Activated CD8-positive, alpha-beta memory T cell treated with anti-CD3 and anti-CD28 coated beads, Interleukin-2, amount 50 U/mL, for 48 hours (primary cell): Measurements from ENCODE around the gene LAMTOR2.
"Not testable (repeated sequence)": the region's sequence is repeated elsewhere in the genome, so short reads cannot be mapped to it uniquely, and the experiment has no call there.

Experiments used
- DNase-seq: peaks from one replicate; pipeline ENCODE4 v3.0.0-alpha.2; 2020

The LAMTOR2 gene

GRCh38 chr1:156054500-156055280, at the start of gene LAMTOR2:
Gene LAMTOR2 (plus strand): TSS chr1:156054782. CDS start chr1:156054890, 108 bp downstream.
- DNase-seq: peak; percentile 97

DNA sequence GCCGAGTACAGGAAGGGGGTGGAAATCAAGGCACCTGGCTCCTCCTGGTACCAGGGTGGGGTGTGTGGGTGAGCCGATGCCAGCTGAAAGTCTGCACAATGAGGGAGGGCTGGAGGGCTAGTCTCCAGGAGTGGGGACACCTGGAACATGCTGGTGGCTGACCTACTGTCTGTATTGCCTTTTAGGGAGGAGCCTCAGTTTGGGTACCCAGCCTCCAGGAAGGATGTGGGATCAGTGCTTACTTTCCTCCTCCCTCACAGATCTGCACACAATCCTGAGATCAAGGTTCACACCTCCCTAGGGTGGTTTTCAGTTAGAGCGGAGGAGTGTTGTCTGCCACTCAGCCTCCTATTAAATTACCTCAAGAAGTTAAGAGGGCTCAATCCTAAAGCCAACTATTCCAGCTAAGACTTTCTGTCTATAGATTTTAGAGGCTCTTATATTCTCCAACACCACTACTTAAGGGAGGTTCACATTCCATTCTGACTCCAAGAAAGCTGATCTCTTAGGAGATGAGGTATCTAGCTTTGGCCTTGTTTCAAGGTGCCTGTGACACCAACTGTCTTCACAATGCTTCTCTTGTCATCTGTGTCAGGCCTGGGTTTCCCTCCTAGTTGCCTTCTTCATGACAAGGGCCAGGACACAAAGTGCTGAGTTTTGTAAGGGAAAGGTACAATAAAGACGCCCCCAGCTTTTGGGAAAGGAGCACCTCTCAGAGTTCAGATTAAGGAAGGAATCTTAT, 49.6 kb upstream of the LAMTOR2 start:
- DNase-seq: no peak

GRCh38 chr1:156006666-156007376, 47.8 kb upstream of the LAMTOR2 start:
- no peak for DNase-seq

- no peak for DNase-seq
Measured at GRCh38 chr1:156009404-156009803, 45.2 kb upstream of the LAMTOR2 start.

- DNase-seq: no peak
Measured at GRCh38 chr1:156012051-156012817, 42.3 kb upstream of the LAMTOR2 start.

DNA sequence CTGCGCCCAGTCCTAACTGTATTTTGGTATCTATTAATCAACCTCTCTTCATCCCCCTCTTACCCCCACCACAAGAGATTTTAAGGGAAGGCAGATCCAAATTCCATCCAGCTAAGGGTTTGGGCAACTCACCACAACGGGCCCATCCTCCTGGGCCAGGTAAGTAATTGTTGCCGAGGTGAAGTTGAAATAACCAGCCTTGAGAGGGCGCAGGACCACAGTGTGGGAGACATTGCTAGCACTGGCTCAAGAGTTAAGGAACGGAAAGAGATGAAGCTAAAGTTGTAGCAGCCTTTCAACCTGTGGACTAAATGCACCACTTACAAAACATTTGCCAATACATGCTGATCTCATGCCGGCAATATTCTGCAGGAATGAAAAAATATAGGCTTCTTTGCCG, 39.8 kb upstream of the LAMTOR2 start:
- no peak for DNase-seq

DNA sequence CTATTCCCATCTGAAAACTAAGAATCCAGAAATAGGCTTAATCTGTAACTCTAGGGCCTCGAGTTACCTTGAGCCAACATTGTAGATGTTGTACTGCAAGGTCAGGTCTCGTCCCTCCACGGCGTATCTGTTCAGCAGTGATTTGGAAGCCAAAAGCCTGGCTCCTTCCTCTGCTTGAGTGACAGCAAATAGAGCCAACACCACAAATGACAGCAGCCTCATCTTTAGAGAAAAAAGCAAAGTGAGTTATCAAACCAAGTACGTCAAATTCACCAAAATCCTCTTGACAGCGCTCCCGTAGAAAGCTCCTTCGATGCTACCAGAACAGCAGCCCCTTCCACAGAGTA, 34.7 kb upstream of the LAMTOR2 start:
- DNase-seq: no peak

GRCh38 chr1:156020293-156021092, 34.1 kb upstream of the LAMTOR2 start, which contains the start of gene SSR2:
Gene SSR2 (minus strand): TSS chr1:156020951. CDS start chr1:156020167, 784 bp downstream.
- DNase-seq: peak; percentile 86

- no peak for DNase-seq
Measured at GRCh38 chr1:156021093-156021428, 33.5 kb upstream of the LAMTOR2 start.

GRCh38 chr1:156021954-156022353, 32.6 kb upstream of the LAMTOR2 start:
- no peak for DNase-seq

DNA sequence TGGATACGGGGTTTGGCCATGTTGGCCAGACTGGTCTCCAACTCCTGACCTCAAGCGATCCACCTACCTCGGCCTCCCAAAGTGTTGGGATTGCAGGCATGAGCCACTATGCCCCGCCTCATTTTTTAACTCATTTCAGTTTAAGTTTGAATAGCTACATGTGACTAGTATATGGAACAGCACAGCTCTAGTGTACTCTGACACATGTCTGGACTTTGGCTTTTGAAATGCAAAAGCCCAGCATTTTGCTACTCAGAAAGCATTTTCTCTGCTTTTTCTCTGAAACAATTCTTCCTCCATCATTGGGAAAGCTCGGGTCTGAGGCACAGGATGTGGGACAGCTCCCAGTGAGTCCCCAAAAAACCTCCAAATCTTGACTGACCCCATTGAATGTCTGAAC, 29.8 kb upstream of the LAMTOR2 start:
- DNase-seq: no peak

- peak; percentile 69 for DNase-seq
Measured at GRCh38 chr1:156025876-156026275, 28.7 kb upstream of the LAMTOR2 start.

GRCh38 chr1:156026588-156026987, 28.0 kb upstream of the LAMTOR2 start:
- DNase-seq: no peak

DNA sequence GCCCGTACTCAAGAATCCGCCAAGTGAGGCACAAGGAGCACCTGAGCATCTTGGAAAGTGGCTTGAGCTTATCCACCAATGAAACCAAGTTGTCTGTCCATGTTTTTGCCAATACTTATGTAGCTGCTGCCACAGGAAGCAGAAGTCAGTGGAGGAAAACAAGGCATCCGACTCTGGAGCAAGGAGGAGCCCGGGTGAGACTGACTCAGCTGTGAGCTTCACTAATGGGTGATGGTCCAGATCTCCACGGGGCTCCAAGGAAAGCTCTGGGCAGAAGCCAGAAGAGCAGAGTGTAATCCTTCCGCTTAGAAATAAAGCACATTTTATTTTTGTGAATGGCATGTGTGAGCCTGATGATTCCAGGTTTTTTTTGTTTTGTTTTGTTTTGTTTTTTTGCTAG, 21.6 kb upstream of the LAMTOR2 start:
- no peak for DNase-seq

DNA sequence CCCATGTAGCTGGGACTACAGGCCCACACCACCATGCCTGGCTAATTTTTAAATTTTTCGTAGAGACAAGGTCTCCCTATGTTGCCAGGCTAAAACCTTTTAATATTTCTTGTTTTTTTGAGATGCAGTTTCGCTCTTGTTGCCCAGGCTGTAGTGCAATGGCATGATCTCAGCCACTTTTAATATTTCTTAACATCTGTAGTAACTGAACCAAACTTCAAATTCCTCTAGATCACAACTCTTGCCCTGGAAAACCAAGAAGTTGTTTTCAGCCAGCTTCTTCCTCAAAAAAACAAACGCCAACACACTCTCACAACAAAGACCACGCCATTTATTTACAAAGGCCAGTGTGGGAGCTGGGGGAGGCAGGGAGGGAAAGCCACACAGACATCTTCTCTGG, 19.6 kb upstream of the LAMTOR2 start:
- DNase-seq: not testable (repeated sequence)

- no peak for DNase-seq
Measured at GRCh38 chr1:156042828-156043227, 11.8 kb upstream of the LAMTOR2 start.

DNA sequence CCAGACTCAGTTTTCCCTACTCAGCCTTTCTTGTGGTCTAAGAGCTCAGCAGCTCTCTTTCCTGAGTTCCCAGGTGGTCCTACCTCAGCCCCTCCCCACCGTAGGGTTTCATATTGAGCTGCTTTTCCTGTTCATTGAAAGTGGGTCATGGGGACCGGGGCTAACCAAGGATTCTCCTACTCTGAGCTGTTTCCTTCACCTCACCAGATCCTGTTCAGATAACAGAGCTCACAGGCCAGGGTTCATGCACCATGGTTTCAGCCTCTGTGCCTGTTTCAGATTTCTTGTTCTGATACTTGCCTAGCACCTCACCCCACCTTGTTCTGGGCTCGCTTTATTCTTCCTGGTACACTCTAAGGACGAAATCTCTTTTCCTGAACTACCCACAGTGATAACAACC, 9.5 kb upstream of the LAMTOR2 start:
- no peak for DNase-seq

- DNase-seq: no peak
Measured at GRCh38 chr1:156048663-156049258, 5.8 kb upstream of the LAMTOR2 start.

- DNase-seq: no peak
Measured at GRCh38 chr1:156050376-156050775, 4.2 kb upstream of the LAMTOR2 start.

- no peak for DNase-seq
Measured at GRCh38 chr1:156051011-156051725, 3.4 kb upstream of the LAMTOR2 start.
